DMS 273 (cell line): ENCODE data around the gene ADD3.

ENCODE experiments used
- DNase-seq: peaks from one replicate; lab custom pipeline; 2025; ENCODE audit not compliant: unreplicated experiment; lab: John Stamatoyannopoulos, UW

ADD3 gene

GRCh38 chr10:110002801-110003523, 4.8 kb upstream of the ADD3 start:
- peak; percentile 22 for DNase-seq

DNA sequence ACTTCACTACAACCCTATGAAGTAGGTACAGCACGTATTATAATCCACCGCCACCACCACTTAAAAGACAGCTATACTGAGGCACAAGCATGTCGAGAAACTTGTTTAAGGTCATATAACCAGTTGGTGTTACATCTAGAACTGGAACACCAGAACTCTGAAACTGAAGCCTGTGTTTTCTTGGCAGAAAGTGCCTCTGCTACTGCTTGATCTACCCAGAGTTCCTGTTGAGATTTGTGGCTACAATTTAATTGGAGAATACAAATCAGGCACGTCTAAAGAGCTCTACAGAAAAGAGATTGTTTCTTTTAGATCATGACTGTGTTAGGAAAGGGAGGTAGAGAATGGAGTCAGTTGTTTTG, 4.3 kb upstream of the ADD3 start:
- DNase-seq, result peak; percentile 13

GRCh38 chr10:110005719-110006118, 2.1 kb upstream of the ADD3 start:
- DNase-seq, result peak; percentile 48

GRCh38 chr10:110006358-110007160, 1.2 kb upstream of the ADD3 start:
- peak; percentile 62 for DNase-seq

DNA sequence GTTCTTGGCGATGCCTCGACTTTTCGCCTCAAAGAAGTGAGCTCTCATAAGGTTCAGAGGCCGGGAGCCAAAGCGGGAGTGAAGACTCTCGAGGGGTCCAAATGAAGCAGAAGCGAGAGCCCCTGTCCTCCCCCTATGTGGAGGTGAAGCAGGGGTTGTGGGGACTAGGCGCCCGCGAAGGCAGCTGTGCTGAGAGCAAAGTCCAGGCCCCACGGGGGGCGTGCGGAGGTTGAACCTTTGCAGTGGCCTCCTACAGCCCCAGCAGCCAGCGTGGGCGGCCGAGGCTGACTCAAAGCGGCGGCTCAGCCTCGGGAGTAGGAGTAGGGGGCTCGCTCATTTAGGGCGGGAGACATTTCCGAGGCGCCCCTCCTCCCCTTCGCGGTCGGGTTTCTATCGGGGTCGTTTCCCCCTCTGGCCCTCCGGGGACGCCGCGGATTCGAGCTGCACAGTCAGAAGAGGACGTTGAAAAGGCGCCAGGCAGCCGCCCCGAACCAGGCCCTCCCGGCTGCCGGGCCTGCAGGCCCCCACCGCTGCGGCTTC, 553 bp upstream of the ADD3 start:
- DNase-seq, result peak; percentile 80

DNA sequence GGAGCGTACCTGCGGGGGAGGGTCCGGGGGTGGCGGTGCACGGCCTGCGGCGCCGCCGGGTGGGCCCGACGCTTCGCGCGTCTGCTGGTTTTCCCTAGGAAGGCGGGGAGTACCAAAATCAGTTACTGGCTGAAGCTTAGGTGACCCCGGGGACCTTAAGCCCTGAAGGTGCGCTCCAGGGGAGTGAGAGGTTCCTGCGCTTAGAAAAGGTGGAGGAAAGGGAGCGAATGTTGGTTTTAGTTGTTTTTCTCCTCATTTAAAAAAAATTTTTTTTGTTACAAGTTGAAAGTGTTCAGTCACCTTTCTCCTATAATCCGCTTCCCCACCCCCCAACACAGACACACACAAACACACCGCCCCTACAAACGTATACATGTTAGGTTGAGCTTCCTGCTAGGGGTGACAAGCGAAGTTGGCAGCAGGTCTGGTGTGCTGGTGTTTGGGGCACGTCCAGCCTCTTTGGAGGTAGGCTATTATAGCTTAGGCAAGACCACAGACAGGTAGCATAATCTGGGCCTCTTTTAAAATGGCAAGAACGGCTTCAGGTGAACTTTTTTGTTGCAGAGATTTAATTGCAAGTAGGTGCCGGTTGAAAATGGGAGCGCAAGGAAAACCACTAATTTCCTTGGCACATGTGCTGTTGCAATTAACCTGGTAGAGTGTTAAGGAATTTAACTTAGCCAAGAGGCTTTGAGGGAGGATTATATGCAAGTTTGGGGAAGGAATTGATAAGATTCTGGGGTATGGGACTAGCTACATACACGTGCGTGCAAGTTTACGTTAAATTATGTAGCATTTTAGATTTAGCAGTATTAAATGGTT, 945 bp downstream of the ADD3 start:
- peak; percentile 71 for DNase-seq

DNA sequence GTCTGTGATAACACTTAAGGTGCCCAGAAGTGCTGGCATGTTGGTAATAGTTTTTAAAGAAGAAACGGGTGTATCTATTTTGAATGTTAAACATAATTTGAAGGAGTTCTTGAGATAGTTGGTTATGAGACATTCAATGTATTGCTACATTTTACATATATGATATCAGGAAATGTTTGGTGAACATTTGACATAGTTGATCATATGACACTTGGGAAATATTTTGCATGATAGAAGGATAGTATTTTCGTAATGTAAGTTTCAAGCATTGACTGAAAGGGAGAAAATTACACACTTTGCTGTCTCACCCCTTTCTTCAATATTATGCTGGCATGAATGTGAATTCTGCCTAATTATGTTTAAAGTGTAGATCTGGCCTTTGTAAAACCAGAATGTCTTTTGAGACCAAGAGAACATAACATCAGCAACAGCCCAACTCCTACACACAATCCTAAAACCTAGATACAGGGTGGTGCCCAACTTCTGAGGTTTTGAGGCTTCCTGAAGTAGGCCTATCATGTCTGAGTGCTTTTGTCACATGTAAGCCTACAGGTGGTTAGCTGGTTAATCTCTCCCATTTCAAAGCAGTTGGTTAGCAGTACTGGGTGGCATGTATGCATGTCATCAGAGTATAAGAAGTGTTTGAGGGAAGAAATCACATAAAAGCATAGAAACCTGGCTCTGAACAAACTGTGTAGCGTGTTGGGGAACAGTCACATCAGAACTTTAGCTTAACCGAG, 2.1 kb downstream of the ADD3 start:
- DNase-seq, result no peak

GRCh38 chr10:110010486-110011378, 2.9 kb downstream of the ADD3 start:
- peak; percentile 19 for DNase-seq

GRCh38 chr10:110011681-110012080, 3.9 kb downstream of the ADD3 start:
- DNase-seq, result peak; percentile 21

DNA sequence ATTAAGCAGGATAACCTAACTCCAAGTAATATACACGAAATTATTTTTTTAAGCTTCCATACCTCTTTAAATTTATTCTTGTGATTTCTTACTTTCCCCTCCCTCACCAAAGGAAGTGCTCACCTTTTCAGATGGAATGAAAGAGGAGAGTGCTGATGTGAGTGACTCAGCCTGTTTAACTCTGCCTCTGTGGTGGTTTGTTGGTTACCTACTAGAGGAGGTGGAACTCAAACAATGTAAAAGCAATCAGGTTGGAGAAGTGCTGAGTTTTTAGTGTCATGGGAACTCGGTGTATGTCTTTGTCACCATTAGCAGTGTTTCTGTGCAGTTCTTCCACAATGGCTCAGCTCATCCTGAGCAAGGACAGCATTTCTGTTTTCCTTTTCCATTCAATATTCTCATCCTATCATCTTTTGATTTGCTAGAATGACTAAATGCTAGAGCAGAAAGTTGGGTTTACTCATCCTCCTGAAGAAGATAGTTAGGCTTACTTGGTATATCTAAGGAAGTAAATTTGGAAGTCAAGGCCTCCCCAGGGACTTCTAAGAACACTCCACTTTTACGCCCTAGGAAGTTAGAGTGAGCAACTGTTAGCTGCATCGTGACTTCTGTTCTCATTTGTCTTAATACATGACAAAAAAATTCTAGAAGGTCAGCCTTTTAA, 6.0 kb downstream of the ADD3 start:
- DNase-seq, result no peak

DNA sequence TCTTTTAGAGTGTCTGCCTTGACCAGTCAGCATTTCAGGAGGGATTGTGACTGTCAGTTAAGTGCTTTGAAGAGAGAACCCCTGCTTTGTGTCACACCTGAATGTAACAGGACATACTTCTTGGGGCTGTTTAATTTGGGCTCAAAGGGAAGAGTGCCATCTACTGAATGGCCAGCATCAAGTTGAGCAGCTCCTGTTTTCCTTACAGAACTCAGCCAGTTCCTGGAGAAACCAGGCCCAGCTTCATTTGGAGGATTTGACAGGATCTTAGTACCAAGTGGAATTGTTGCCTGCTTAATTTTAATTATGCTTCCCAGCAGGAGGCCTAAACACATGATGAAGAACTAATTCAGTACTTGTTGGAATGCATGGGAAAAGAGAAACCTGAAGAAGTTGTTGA, 8.3 kb downstream of the ADD3 start:
- DNase-seq, result peak; percentile 38

DNA sequence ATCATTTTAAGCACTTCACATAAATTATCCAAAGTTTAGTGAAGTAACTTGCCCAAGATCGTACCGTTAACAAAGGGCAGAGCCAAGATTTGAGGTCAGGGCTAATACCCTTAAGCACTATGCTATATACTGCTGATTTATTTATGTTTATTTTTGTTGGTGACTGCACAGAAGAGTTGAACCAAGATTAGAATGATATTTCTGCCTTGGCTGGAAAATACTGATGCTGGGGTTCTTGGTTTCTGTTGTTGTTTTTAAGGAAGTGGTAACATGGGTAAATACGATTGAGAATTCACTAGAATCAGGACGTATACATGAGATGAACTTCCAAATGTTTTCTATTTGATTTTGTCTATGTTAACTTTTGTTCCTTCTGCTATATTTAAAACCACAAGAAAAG, 9.3 kb downstream of the ADD3 start:
- no peak for DNase-seq

GRCh38 chr10:110017907-110018306, 10.1 kb downstream of the ADD3 start:
- DNase-seq, result no peak

DNA sequence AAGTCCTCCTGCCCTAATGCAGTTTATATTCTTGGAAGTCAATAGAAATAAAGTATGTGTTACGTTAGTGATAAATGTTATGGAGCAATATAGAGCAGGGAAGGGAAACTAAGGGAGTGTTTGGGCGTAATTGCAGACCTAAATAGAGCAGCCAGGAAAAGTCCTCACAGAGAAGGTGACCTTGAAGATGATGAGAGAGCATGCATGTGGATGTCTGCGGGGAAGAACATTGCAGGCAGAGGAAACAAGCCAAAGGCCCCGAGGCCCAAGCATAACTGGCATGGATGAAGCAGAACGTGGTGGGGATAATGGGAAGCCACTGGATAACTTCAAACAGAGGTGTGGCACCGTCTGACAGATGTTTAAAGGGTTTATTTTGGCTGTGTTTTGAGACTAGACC, 12.5 kb downstream of the ADD3 start:
- DNase-seq, result no peak

GRCh38 chr10:110022716-110023504, 15.1 kb downstream of the ADD3 start:
- no peak for DNase-seq

DNA sequence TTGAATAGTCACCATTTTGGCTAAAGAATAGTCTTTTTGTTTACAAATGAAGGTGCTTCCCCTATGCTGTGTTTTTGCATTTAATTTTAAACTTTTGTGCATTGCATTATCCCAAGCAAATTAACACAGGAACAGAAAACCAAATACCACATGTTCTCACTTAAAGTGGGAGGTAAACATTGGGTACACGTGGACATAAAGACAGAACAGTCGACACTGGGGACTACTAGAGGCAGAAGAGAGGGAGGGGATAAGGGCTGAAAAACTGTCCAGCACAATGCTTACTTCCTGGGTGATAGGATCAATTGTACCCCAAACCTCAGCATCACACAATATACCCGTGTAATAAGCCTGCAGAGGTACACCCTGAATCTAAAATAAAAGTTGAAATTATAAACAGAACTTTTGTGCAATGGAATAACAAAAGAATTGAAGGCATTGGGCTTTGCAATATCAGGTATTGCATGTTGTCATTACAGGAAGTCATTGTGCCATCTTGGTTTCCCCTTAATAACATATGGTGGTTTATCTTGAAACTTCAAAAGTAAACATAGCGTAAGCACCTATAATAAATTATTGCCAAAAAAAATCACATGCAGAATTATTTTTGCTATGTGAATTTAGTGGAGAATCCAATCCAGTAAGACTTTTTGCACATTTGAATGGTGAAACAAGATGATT, 16.1 kb downstream of the ADD3 start:
- DNase-seq, result no peak

DNA sequence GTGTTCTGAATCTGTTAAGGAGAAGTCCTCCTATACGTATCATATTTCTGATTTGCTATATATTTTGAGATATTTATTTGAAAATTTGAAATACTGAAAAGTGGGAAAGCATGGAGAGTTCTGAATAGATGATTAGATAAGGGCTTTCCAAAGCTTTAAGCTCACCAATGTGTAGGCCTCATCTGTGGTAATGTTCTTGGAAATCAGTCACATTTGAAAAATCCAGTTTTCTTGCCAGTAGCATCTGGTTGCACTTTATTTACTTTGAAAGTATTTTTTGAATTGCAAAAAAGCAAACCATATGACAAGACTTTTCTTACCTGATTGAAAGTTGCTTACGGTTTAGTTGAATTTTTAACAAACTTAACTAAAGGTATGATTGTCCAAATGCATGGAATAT, 21.7 kb downstream of the ADD3 start:
- no peak for DNase-seq
